PC-3 (cell line): ENCODE results near the gene HM13.

Source experiments
- EZH2phosphoT487 ChIP-seq: fragments of 300-600 bp; sonication (generic); IDR thresholded peaks from 2 replicates; pipeline ENCODE4 v1.6.1; 2018; ENCODE audit warnings: mild to moderate bottlenecking, antibody characterized with exemption, low read length, borderline replicate concordance
- TF ChIP-seq, protein P1 (sequence below): fragments of 300-600 bp; sonication (generic); conservative IDR thresholded peaks from 2 replicates; pipeline ENCODE4 v1.5.1; 2017; ENCODE audit warnings: antibody characterized with exemption, low read depth, mild to moderate bottlenecking, low read length

DNA sequence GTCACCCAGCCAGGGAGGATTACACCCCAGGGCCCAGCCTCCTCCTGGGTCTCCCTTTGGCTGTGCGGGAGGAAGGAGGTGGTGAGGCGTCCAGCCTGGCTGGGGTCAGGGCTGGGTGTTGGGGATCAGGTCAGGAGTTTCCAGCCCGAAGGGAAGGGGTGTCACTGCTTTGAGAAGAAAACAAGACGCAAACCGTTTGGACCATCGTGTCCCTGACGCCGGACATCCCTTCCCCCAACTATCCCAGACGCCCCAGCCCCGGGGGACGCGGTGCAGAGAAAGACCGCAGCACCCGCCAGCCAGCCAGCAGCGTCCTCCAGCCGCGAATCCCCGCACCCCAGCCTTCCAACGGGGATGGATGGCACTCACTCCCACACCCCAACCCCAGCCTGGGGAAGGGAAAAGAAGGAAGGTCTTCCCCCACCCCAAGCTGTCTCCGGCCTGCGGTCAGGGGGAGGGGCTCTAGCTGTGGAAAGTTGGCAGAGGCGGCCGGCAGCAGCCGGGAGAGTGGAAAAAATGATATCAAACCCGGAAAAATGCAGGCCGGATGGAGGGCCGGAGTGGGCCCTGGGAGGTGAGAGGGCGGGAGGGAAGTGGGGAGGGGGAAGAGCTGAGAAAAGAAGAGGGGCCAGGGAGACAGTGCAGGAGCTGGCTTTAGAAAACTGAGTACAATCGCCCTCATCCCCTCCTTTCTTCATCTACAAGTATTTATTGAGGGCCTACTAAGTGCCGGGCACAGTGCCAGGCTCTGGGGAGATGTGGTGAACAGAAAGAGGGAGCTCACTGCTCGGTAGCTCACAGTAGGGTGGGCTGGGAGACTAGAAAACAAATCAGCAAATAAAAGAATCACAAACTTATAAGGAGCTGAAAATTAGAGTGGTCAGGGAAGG lies 28.5 kb upstream of the HM13 start:
- TF ChIP-seq, protein P1, sequence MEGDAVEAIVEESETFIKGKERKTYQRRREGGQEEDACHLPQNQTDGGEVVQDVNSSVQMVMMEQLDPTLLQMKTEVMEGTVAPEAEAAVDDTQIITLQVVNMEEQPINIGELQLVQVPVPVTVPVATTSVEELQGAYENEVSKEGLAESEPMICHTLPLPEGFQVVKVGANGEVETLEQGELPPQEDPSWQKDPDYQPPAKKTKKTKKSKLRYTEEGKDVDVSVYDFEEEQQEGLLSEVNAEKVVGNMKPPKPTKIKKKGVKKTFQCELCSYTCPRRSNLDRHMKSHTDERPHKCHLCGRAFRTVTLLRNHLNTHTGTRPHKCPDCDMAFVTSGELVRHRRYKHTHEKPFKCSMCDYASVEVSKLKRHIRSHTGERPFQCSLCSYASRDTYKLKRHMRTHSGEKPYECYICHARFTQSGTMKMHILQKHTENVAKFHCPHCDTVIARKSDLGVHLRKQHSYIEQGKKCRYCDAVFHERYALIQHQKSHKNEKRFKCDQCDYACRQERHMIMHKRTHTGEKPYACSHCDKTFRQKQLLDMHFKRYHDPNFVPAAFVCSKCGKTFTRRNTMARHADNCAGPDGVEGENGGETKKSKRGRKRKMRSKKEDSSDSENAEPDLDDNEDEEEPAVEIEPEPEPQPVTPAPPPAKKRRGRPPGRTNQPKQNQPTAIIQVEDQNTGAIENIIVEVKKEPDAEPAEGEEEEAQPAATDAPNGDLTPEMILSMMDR: no peak
- TF ChIP-seq EZH2phosphoT487: no peak
